ENCODE data around the gene CPLX1. TPM values are rescaled to one million over a fixed set of nuclear protein-coding genes. Genes with fewer than 3 reads are reported as not detected.

Gene CPLX1
- under 1 TPM; 0.37 to 0.48 TPM for total RNA-seq

DNA sequence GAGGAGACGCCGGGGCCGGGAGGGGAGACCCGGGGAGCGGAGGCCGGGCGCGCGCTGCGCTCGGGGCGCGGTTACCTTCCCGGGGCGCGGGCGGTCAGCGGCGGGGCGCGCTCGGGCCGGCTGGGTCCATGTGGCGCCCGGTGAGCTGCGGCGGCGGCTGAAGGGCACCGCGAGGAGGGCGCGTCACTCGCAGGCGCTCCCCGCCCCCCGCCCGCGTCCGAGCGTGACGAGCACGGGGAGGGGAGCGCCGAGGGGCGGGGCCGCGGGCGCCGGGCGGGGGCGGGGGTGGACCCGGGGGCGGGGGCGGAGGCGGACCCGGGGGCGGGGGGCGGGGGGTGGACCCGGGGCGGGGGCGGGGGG lies at the start of gene CPLX1:
CPLX1 (minus strand) TSS at position 159 of the 360 bp plus-strand sequence. CDS start 1,607 bp downstream, outside the sequence.
- DNase-seq: no peak
- H3K36me3 Mint-ChIP-seq (ENCODE audit: low read depth): no peaks in the 10 kb centered on the region
- intact Hi-C loops (cut with micrococcal nuclease): no loop called here
- H3K4me1 Mint-ChIP-seq (ENCODE audit: low read depth): peaks cover 3% of the 10 kb centered on the region
- CTCF ChIA-PET: no interaction called here
- H3K4me3 Mint-ChIP-seq: no peak within 1 kb of the TSS
- no peaks in the 10 kb centered on the region for H3K9me3 Mint-ChIP-seq
- peaks cover 41% of the 10 kb centered on the region for H3K27me3 Mint-ChIP-seq (ENCODE audit: low read depth)
- H3K27ac Mint-ChIP-seq: no peak within 1 kb of the TSS

DNA sequence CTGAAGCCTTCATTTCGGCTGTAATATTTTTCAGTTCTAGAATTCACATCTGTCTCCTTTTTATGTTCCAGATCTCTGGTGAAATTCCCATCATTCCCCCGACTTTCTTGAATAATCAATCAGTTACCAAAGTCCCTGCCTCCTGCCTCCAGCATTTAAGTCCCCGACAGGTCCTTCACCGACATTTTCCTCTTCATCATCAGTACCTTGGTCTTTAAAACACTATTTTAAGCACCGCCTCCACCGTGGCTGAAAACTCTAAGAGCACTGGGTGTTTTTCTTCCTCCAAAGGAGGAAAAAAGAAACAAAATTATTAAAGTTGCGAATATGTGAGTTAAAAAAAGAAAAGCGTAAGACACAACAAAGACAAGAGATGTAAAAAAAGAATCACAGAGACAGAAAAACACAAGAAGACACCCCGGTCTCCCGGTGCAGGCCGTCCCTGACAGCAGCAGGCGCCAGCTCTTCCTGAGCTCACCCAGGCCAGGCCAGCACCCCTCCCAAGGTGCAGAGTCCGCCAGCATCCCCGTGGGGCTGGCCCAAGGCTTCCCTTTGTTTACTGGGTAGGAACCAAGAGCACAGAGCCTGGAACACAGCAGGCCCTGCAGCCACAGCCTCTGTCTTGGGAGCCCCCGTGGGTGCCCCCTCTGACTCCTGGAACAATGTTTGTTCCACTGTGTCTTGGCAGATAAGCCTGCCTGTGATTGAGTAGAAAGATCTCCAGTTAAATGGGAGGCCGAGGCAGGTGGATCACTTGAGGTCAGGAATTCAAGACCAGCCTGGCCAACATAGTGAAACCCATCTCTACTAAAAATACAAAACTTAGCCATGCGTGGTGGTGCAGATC lies 49.3 kb upstream of the CPLX1 start:
- Mint-ChIP-seq H3K4me3 (no peak overlapping the region), H3K9me3 (no peaks in the 10 kb centered on the region), H3K4me1 (ENCODE audit: low read depth) (peaks cover 23% of the 10 kb centered on the region), H3K36me3 (ENCODE audit: low read depth) (peaks cover 42% of the 10 kb centered on the region), H3K27ac (no peak overlapping the region), H3K27me3 (ENCODE audit: low read depth) (no peaks in the 10 kb centered on the region)
- DNase-seq: no peak
- intact Hi-C loops (cut with micrococcal nuclease): loop anchor here (5.0 kb wide), 1 partner anchor 93 kb away; no protein-coding TSS in a partner anchor
- CTCF ChIA-PET: no interaction called here

DNA sequence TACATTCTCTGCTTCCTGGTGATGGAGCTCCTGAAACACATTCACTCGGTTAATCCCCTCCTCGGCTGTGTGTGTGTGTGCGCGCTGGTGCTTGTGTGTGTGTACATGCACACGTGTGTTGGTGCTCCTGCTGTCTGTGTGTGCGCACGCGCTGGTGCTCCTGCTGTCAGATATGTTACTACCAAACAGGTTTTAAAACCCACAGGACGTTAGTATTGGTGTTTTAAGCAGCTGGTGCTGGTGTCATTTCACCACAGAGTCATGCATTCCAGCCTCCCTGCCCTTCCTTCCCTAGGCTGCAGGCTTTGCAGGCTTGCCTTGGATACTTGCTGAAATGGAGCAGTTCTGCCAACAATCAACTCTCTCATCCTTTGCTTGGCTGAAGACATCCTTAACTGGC lies 48.1 kb upstream of the CPLX1 start:
- intact Hi-C loops (cut with micrococcal nuclease): no loop called here
- CTCF ChIA-PET: no interaction called here
- H3K36me3 Mint-ChIP-seq (ENCODE audit: low read depth): peaks cover 41% of the 10 kb centered on the region
- H3K4me1 Mint-ChIP-seq (ENCODE audit: low read depth): peaks cover 12% of the 10 kb centered on the region
- no peaks in the 10 kb centered on the region for H3K9me3 Mint-ChIP-seq
- no peaks in the 10 kb centered on the region for H3K27me3 Mint-ChIP-seq (ENCODE audit: low read depth)
- H3K27ac Mint-ChIP-seq: no peak overlapping the region
- no peak for DNase-seq
- H3K4me3 Mint-ChIP-seq: no peak overlapping the region

DNA sequence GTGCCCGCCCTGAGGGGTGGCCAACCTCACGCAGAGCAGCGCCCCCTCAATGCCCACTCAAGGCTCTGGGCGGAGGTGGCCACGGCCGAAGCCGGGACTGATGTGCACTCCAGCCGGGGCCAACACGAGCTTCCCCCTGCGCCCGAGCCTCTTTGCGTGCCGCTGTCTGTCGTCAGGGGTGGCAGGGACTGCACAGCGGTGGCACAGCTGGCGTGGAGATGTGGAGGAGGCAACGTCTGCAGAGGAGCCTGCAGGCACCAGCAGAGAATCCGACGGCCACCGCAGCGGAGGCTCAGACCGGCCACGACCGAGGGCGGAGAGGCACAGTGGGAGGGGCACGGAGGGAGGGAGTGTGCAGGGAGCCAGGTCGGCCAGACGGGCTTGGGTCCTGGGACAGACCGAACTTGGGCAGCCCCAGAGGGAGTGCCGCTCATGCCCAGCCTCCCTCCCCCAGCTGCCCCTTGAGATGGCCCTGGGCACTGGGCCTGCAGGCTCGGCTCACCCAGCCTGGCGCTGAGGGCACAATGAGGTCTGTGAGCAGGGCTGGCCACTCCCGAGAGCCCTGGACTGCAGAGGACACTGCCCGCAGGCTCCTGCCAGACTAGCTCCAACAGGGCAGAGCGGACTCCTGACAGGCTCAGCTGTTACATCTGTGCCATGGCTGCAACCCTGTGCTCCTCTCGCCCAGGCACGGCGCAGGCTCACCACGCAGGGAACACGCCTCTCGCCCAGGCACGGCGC lies 46.5 kb upstream of the CPLX1 start:
- CTCF ChIA-PET: interaction anchor here (1.8 kb wide), 1 partner anchor 130 kb away, joined by 8 read pairs; no protein-coding TSS in a partner anchor
- no peak for DNase-seq
- Mint-ChIP-seq H3K27ac (no peak overlapping the region), H3K27me3 (ENCODE audit: low read depth) (no peaks in the 10 kb centered on the region), H3K9me3 (no peaks in the 10 kb centered on the region), H3K4me1 (ENCODE audit: low read depth) (no peaks in the 10 kb centered on the region), H3K36me3 (ENCODE audit: low read depth) (peaks cover 36% of the 10 kb centered on the region), H3K4me3 (no peak overlapping the region)
- intact Hi-C loops (cut with micrococcal nuclease): no loop called here

DNA sequence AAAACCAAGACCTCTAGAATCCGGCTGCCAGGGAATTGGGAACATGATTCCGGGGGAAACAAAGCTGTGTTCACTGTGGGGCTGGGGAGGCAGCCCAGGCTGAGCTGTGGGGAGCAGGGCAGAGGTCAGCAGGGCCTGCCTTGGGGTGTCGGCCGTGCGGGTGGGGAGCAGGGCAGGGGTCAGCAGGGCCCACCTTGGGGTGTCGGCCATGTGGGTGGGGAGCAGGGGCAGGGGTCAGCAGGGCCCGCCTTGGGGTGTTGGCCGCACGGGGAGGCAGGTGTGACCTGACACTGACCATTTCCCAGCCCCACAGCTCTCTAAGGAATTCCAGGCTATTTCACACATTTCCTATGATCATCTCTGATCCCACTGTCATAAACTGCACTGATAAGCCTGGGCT lies 45.6 kb upstream of the CPLX1 start:
- Mint-ChIP-seq H3K9me3 (no peaks in the 10 kb centered on the region), H3K27me3 (ENCODE audit: low read depth) (no peaks in the 10 kb centered on the region), H3K4me1 (ENCODE audit: low read depth) (no peaks in the 10 kb centered on the region), H3K4me3 (no peak overlapping the region), H3K27ac (no peak overlapping the region), H3K36me3 (ENCODE audit: low read depth) (peaks cover 31% of the 10 kb centered on the region)
- CTCF ChIA-PET: interaction anchor here (1.8 kb wide), 1 partner anchor 129 kb away, joined by 8 read pairs; no protein-coding TSS in a partner anchor
- DNase-seq: no peak
- intact Hi-C loops (cut with micrococcal nuclease): no loop called here

DNA sequence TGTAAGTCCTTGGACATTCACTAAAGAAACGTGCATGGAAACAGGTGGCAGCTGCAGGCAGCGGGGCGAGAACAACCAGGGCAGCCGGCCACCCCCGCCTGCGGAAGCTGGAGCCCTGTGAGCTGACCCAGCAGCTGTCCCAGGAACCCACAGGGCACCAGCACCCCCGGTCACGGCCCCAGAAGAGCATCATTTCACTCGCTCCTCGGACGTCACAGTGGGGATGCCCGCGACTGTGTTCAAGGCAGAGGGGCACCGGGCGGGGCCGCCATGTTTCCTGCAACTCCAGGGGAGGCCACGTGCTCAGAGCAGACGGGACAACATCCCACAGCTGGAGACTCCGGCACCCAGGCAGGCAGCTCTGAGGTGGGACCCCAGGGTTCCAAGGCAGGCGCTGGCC lies 45.0 kb upstream of the CPLX1 start:
- no peak overlapping the region for H3K4me3 Mint-ChIP-seq
- H3K27ac Mint-ChIP-seq: no peak overlapping the region
- CTCF ChIA-PET: interaction anchor here (1.8 kb wide), 1 partner anchor 129 kb away, joined by 8 read pairs; no protein-coding TSS in a partner anchor
- DNase-seq: no peak
- H3K36me3 Mint-ChIP-seq (ENCODE audit: low read depth): peaks cover 28% of the 10 kb centered on the region
- intact Hi-C loops (cut with micrococcal nuclease): no loop called here
- H3K4me1 Mint-ChIP-seq (ENCODE audit: low read depth): no peaks in the 10 kb centered on the region
- H3K27me3 Mint-ChIP-seq (ENCODE audit: low read depth): no peaks in the 10 kb centered on the region
- H3K9me3 Mint-ChIP-seq: no peaks in the 10 kb centered on the region

DNA sequence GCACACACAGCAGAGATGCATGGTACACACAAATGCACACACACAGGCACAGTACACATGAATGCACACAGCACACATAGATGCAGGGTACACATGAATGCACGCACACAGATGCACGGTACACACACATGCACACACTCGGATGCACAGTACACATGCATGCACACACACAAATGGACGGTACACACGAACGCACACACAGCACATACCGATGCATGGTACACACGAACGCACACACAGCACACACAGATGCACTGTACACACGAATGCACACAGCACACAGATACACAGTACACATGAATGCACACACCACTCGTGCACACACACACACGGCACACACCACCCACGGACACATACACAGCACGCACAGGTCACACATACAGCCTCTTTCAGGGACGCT lies 43.8 kb upstream of the CPLX1 start:
- H3K27ac Mint-ChIP-seq: no peak overlapping the region
- no peaks in the 10 kb centered on the region for H3K9me3 Mint-ChIP-seq
- no peaks in the 10 kb centered on the region for H3K4me1 Mint-ChIP-seq (ENCODE audit: low read depth)
- H3K4me3 Mint-ChIP-seq: no peak overlapping the region
- DNase-seq: no peak
- CTCF ChIA-PET: no interaction called here
- intact Hi-C loops (cut with micrococcal nuclease): no loop called here
- no peaks in the 10 kb centered on the region for H3K27me3 Mint-ChIP-seq (ENCODE audit: low read depth)
- peaks cover 23% of the 10 kb centered on the region for H3K36me3 Mint-ChIP-seq (ENCODE audit: low read depth)

DNA sequence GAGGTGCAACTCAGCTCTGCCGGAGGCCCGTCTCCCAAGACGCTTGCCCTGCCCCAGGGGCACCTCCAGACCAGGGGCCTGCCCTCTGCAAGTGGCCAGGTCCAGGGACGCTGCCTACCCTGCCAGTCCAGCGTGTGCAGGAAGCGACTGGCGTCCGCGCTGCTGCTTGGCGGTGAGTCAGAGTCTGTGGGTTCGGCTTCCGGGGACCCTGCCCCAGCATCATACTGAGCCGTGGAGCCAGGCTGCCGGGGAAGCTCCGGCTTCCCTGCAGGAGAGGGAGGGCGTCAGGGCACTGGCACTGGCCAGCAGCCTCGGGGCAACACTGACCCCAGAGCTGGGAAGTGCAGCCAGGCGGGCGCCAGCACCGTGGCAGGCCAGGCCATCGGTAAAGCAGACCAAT lies 42.5 kb upstream of the CPLX1 start:
- CTCF ChIA-PET: no interaction called here
- intact Hi-C loops (cut with micrococcal nuclease): no loop called here
- no peak overlapping the region for H3K4me3 Mint-ChIP-seq
- peaks cover 26% of the 10 kb centered on the region for H3K36me3 Mint-ChIP-seq (ENCODE audit: low read depth)
- no peaks in the 10 kb centered on the region for H3K9me3 Mint-ChIP-seq
- no peak for DNase-seq
- H3K27me3 Mint-ChIP-seq (ENCODE audit: low read depth): no peaks in the 10 kb centered on the region
- H3K27ac Mint-ChIP-seq: no peak overlapping the region
- no peaks in the 10 kb centered on the region for H3K4me1 Mint-ChIP-seq (ENCODE audit: low read depth)

DNA sequence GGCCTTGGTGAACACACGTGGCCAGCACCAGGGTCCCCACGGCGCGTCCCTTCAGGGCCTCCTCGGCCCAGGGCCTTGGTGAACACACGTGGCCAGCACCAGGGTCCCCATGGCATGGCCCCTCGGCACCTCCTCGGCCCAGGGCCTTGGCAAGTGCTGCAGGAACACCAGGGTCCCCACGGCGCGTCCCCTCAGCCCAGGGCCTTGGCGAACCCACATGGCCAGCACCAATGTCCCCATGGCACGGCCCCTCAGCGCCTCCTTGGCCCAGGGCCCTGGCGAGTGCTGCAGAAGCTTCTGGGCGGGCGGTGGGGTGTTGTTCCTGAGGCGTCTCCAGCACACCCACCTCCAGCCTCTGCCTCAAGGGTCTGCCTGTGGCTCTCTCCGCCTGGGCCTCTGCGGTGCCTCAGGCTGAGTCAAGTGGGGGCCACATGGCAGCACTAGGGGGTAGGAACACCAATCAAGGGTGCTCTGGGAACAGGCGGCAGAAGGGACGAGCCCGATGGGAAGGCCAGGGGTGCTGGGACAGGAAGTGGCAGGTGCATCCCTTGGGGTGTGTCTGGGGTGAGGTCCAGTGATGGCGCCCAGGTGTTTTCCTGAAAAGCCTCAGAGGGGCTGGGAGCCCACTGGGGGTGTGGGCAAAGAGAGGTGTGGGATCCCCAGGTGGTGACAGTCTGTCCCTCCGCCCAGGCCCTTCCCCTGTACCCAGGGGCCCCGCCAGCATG lies 41.8 kb upstream of the CPLX1 start:
- no peaks in the 10 kb centered on the region for H3K9me3 Mint-ChIP-seq
- H3K4me3 Mint-ChIP-seq: no peak overlapping the region
- H3K27me3 Mint-ChIP-seq (ENCODE audit: low read depth): no peaks in the 10 kb centered on the region
- H3K4me1 Mint-ChIP-seq (ENCODE audit: low read depth): no peaks in the 10 kb centered on the region
- no peak for DNase-seq
- no peak overlapping the region for H3K27ac Mint-ChIP-seq
- CTCF ChIA-PET: no interaction called here
- intact Hi-C loops (cut with micrococcal nuclease): no loop called here
- peaks cover 30% of the 10 kb centered on the region for H3K36me3 Mint-ChIP-seq (ENCODE audit: low read depth)

DNA sequence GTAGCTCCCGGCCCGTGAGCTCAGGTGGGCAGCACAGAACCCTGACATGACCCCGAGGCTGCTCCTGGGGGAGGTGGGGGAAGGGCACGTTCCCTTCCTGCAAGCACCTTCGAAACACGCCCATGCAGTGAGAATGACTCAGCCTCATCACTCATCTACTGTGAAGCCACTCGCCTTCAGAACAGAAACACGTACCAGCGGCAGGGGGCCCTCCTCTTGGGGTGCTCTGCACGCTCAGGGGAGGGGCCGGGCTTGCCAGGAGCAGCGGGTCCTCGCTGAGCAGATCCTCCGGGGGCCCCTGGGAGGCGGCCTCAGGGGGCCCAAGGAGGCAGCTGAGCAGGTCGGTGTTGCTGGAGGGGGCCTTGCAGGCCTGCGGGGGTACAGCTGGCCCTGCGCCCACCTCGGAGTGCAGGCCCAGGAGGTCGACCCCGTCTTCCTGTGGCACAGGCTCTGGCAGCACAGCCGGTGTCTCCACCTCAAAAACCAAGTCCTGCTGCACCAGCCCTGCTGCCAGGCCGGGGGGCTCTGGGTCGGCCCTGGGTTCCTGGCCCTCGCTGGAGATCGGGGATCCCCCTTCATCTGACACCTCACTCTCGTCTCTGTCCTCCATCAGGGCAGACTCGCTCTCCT lies 40.9 kb upstream of the CPLX1 start:
- intact Hi-C loops (cut with micrococcal nuclease): no loop called here
- Mint-ChIP-seq H3K4me1 (ENCODE audit: low read depth) (no peaks in the 10 kb centered on the region), H3K4me3 (no peak overlapping the region), H3K27me3 (ENCODE audit: low read depth) (no peaks in the 10 kb centered on the region), H3K27ac (no peak overlapping the region), H3K9me3 (no peaks in the 10 kb centered on the region), H3K36me3 (ENCODE audit: low read depth) (peaks cover 34% of the 10 kb centered on the region)
- CTCF ChIA-PET: no interaction called here
- no peak for DNase-seq

DNA sequence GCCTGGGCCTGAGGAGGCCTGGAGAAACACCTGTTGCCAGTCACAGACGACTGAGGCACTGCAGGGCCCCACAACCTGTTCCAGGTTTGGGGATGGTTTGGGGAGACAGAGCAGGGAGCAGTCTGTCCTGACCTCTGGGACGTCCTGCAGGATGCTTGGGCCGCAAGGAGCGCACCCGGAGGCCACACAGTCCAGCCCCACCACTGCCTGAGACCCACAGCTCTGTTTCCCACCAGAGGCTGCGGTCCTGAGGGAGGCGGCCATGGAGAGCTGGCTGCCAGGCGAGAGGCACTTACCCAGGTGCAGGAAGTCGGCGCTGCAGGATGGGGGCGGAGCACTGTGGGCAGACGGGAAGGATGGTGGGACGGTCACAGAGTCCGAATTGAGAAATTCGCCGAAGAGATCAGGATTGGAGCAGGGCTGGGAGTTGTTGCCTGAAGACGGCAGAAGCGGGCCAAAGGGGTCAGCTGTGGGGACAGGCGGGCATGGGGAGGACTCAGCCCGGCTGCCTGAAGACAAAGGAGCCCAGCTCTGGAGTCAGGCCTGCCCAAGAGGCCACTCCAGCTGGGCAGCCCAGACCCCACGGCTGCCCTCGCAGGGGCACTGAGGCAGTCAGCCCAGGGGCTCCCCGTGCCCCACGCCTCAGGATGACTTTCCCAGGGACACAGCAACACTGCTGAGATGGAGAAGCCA lies 40.3 kb upstream of the CPLX1 start:
- no peak overlapping the region for H3K4me3 Mint-ChIP-seq
- intact Hi-C loops (cut with micrococcal nuclease): no loop called here
- no peaks in the 10 kb centered on the region for H3K27me3 Mint-ChIP-seq (ENCODE audit: low read depth)
- CTCF ChIA-PET: no interaction called here
- no peak for DNase-seq
- H3K36me3 Mint-ChIP-seq (ENCODE audit: low read depth): peaks cover 37% of the 10 kb centered on the region
- H3K27ac Mint-ChIP-seq: no peak overlapping the region
- H3K4me1 Mint-ChIP-seq (ENCODE audit: low read depth): no peaks in the 10 kb centered on the region
- H3K9me3 Mint-ChIP-seq: no peaks in the 10 kb centered on the region

DNA sequence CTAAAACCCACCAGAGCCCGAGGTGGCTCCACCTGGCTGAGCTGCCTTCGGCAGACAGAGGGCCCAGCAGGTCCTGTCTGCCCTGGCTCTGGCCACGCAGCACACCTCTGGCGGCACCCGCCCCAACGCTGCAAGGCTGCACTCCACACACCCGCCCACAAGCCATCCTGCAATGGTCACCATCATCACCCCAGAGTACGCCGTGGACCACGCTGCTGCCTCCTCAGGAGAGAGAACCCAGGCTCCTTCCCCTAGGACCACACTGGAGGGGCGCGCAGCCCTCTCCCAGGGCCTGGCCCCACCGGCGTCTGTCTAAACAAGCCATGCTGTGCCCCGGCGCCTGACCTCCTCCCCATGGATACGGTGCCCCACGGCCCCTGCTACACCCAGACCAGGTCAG lies 39.6 kb upstream of the CPLX1 start:
- Mint-ChIP-seq H3K27me3 (ENCODE audit: low read depth) (no peaks in the 10 kb centered on the region), H3K4me3 (no peak overlapping the region), H3K9me3 (no peaks in the 10 kb centered on the region), H3K36me3 (ENCODE audit: low read depth) (peaks cover 36% of the 10 kb centered on the region), H3K27ac (no peak overlapping the region), H3K4me1 (ENCODE audit: low read depth) (no peaks in the 10 kb centered on the region)
- DNase-seq: no peak
- intact Hi-C loops (cut with micrococcal nuclease): no loop called here
- CTCF ChIA-PET: no interaction called here

Measured in activated naive CD4-positive, alpha-beta T cell treated with anti-CD3 and anti-CD28 coated beads for 36 hours (primary cell).